Stimulated activated CD4-positive, alpha-beta T cell treated with anti-CD3 and anti-CD28 coated beads, Interleukin-12 subunit alpha, Interleukin-12 subunit beta, amount 100 ng/mL, for 48 hours (primary cell): ENCODE data around the gene PYY.
A peak's percentile ranks its signal among the peaks of the same experiment; 100 is the strongest.
"Not testable (repeated sequence)": the region's sequence is repeated elsewhere in the genome, so short reads cannot be mapped to it uniquely, and the experiment has no call there.

ENCODE experiments used
- DNase-seq, 3 donors: peaks; one replicate each; pipeline ENCODE4 v3.0.0-alpha.2; 2020; ENCODE audit warnings: low read depth in 2 of 3, low spot score in 1 of 3

The PYY gene

GRCh38 chr17:43953746-43954145 is at the start of gene PYY:
TSS of gene PYY (minus strand) at chr17:43953940. CDS start at chr17:43953483, 457 bp downstream.
- DNase-seq: no peak

- DNase-seq: no peak
Observed at GRCh38 chr17:44002141-44002848, 48.6 kb upstream of the PYY start.

- DNase-seq: no peak
Observed at GRCh38 chr17:44001461-44001920, 47.8 kb upstream of the PYY start.

- no peak for DNase-seq
Observed at GRCh38 chr17:44000871-44001460, 47.2 kb upstream of the PYY start.

GRCh38 chr17:44000141-44000860 is 46.6 kb upstream of the PYY start:
- no peak for DNase-seq

- DNase-seq: no peak
Observed at GRCh38 chr17:43999024-43999423, 45.3 kb upstream of the PYY start.

- no peak for DNase-seq
Observed at GRCh38 chr17:43998552-43998951, 44.8 kb upstream of the PYY start.

- not testable (repeated sequence) for DNase-seq
Observed at GRCh38 chr17:43997180-43997579, 43.4 kb upstream of the PYY start.

- DNase-seq: no peak
Observed at GRCh38 chr17:43995150-43995471, 41.4 kb upstream of the PYY start.

- DNase-seq: peak; percentile 62 to 70 (median 63)
Observed at GRCh38 chr17:43994272-43995149, 40.8 kb upstream of the PYY start.

GRCh38 chr17:43992641-43993040 is 38.9 kb upstream of the PYY start:
- no peak for DNase-seq

GRCh38 chr17:43988301-43988700 is 34.6 kb upstream of the PYY start:
- no peak for DNase-seq

- no peak for DNase-seq
Observed at GRCh38 chr17:43987131-43988021, 33.6 kb upstream of the PYY start.

- DNase-seq: no peak
Observed at GRCh38 chr17:43986225-43986981, 32.7 kb upstream of the PYY start.

GRCh38 chr17:43984521-43984920 is 30.8 kb upstream of the PYY start:
- no peak for DNase-seq

- no peak for DNase-seq
Observed at GRCh38 chr17:43983515-43984411, 30.0 kb upstream of the PYY start.

GRCh38 chr17:43983196-43983514 is 29.4 kb upstream of the PYY start:
- DNase-seq: no peak

- DNase-seq: no peak
Observed at GRCh38 chr17:43982171-43982570, 28.4 kb upstream of the PYY start.

GRCh38 chr17:43979671-43980070 is 25.9 kb upstream of the PYY start:
- no peak for DNase-seq
